Heart right ventricle (tissue), 16 donors: ENCODE measurements around the gene DHRS2. TPM values are rescaled to one million over a fixed set of nuclear protein-coding genes. Genes with fewer than 3 reads are reported as not detected.
"Not testable (repeated sequence)": the region's sequence is repeated elsewhere in the genome, so short reads cannot be mapped to it uniquely, and the experiment has no call there.

Source experiments
- ATAC-seq, 8 donors: fragments of 200-7000 bp; cut with Tn5 transposase; one replicate each; pipeline ENCODE4 v1.9.1; 2020; ENCODE audit warnings: mild to moderate bottlenecking in 8 of 8, moderate library complexity in 8 of 8, moderate number of reproducible peaks in 1 of 8
- DNase-seq, 2 donors: peaks; one replicate each; pipeline ENCODE4 v3.0.0-alpha.2; 2020
- H3K27ac ChIP-seq, 10 donors: fragments of 200-600 bp; sonication (generic) in 2 of 10; one replicate each; pipeline versions ENCODE4 v1.5.0 to v1.8.0; 2020 to 2022; ENCODE audit warnings: mild to moderate bottlenecking in 3 of 10
- H3K27me3 ChIP-seq, 7 donors: fragments of 200-600 bp; one replicate each; pipeline ENCODE4 v1.8.0; 2021 to 2022; ENCODE audit warnings: mild to moderate bottlenecking in 2 of 7
- H3K36me3 ChIP-seq, 9 donors: fragments of 200-600 bp; sonication (generic) in 1 of 9; one replicate each; pipeline versions ENCODE4 v1.5.0 to v1.8.0; 2020 to 2022; ENCODE audit warnings: mild to moderate bottlenecking in 2 of 9
- H3K4me1 ChIP-seq, 9 donors: fragments of 200-600 bp; sonication (generic) in 1 of 9; one replicate each; pipeline versions ENCODE4 v1.5.0 to v1.8.0; 2020 to 2022; ENCODE audit warnings: mild to moderate bottlenecking in 4 of 9
- H3K4me3 ChIP-seq, 10 donors: fragments of 200-600 bp; sonication (generic) in 2 of 10; one replicate each; pipeline versions ENCODE4 v1.5.0 to v1.8.0; 2020 to 2022; ENCODE audit warnings: mild to moderate bottlenecking in 7 of 10, moderate library complexity in 2 of 10
- H3K9me3 ChIP-seq, 11 donors: fragments of 200-600 bp in 10 of 11; sonication (generic) in 2 of 11; one replicate each; pipeline versions ENCODE4 v1.5.0 to v1.8.0; 2013 to 2022; ENCODE audit warnings: mild to moderate bottlenecking in 2 of 11, control low read depth in 1 of 11, moderate library complexity in 1 of 11
- WGBS, 2 donors: extraction: QIAGEN DNeasy Blood & Tissue Kit; methylation state at CpG; one replicate each; pipeline ENCODE4 v1.1.7; 2013; ENCODE audit warnings: inconsistent platforms in 1 of 2; 5-methylcytosine and 5-hydroxymethylcytosine counted together
- intact Hi-C, 10 donors: fragments of 100-400 bp; cut with DNase I; formaldehyde crosslinking; loops; one replicate each; pipeline versions ENCODE4 v1.11.1 to v1.14.2; 2022
- polyA plus RNA-seq, 2 donors: library from polyadenylated mRNA; stranded (reverse); fragments of 200-250 nt; gene quantifications; one replicate each; pipeline ENCODE4 v1.2.3, GENCODE V29; 2013
- total RNA-seq, 10 donors: library from RNA; stranded (reverse); fragmentation: NEBNext Ultra II Directional in 3 of 10; extraction: Animal tissue kit (Norgen Biotek cat#: 25700) in 3 of 10; gene quantifications; one replicate each; pipeline versions ENCODE4 v1.2.1 to v1.2.4, GENCODE V29; 2021 to 2023
- TF ChIP-seq, protein P1 (sequence below), 9 donors: fragments of 200-600 bp; sonication (generic) in 2 of 9; IDR thresholded peaks; one replicate each; pipeline versions ENCODE4 v1.5.0 to v1.8.0; 2021 to 2022; ENCODE audit warnings: antibody characterized with exemption in 9 of 9, mild to moderate bottlenecking in 5 of 9, moderate library complexity in 1 of 9
- donor health status: Arrhythmogenic right ventricular cardiomyopathy.
- donor health status: ischemic (EF 13 %, LVEDD 7.1; RV severe dilation, severe dysfunction).
- donor health status: healthy with polysubstance abuse.
- donor health status: DM: no; HTN: yes; CAD: no.
- donor health status: DM: no; HTN: no; CAD: no.
- donor health status: ischemic (EF 25% LVEDD 6.9; RV normal size, moderate dysfunction).
- donor health status: ischemic (EF 25% LVEDD 5.7; RV mildly dilated, moderate dysfunction).
- donor health status: healthy.
- donor health status: DM: yes; HTN: yes; CAD: no.
- donor health status: Ischemic cardiomyopathy.
- donor health status: ischemic (EF 35%, LVEDD 5.7; RV mildly dilated, moderate dysfunction).
- donor health status: nonischemic (EF 11% LVEDD 7.7; RV severe dilation, severe dysfunction).
- donor health status: DM: yes; HTN: yes; CAD: no.
- donor health status: PGD.
- donor health status: ischemic (EF 29% LVEDD 5.4; RV normal size, mild dysfunction).
- donor health status: nonischemic (EF 23%, LVEDD 6.1; RV moderate dilation, normal function).

DHRS2 gene
- total and polyA plus RNA-seq, 12 donors = 0.07 TPM; not detected in 11

DNA sequence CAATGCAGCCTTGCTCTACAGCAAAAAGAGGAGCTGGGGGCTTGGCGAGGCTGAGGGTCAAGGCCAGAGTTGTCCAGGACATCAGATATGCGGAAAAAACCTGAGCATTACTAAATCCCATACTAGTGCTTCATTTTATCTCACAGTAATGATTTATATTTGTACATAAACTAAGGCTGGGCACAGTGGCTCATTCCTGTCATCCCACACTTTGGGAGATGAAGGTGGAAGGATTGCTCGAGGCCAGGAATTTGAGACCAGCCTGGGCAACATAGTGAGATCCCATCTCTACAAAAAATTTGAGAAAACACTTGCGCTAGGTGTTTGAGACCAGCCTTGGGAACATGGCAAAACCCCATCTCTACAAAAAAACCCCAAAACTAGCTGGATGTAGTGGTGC, 46.0 kb upstream of the DHRS2 start:
- no peak for ATAC-seq
- WGBS, 2 donors = 92 to 96% methylated on average over 4 of the region's 4 CpGs

GRCh38 chr14:23594191-23594590, 42.0 kb upstream of the DHRS2 start:
- H3K9me3 ChIP-seq, H3K36me3 ChIP-seq, H3K27ac ChIP-seq, H3K27me3 ChIP-seq, H3K4me3 ChIP-seq, H3K4me1 ChIP-seq, intact Hi-C loops, ATAC-seq, DNase-seq: not testable (repeated sequence)
- 78 to 85% methylated on average over 3 of the region's 3 CpGs for WGBS, 2 donors

More for the DNA sequence above, 46.0 kb upstream of the DHRS2 start:
- H3K9me3 ChIP-seq = no peaks in the 10 kb centered on the region
- peaks cover 0 to 14% (median 0%) of the 10 kb centered on the region in 7 donors for H3K27me3 ChIP-seq
- intact Hi-C loops = no loop called here
- H3K4me3 ChIP-seq = no peak overlapping the region
- DNase-seq = no peak
- peaks cover 0 to 8% (median 7%) of the 10 kb centered on the region in 9 donors for H3K4me1 ChIP-seq
- no peaks in the 10 kb centered on the region for H3K36me3 ChIP-seq
- TF ChIP-seq, protein P1, sequence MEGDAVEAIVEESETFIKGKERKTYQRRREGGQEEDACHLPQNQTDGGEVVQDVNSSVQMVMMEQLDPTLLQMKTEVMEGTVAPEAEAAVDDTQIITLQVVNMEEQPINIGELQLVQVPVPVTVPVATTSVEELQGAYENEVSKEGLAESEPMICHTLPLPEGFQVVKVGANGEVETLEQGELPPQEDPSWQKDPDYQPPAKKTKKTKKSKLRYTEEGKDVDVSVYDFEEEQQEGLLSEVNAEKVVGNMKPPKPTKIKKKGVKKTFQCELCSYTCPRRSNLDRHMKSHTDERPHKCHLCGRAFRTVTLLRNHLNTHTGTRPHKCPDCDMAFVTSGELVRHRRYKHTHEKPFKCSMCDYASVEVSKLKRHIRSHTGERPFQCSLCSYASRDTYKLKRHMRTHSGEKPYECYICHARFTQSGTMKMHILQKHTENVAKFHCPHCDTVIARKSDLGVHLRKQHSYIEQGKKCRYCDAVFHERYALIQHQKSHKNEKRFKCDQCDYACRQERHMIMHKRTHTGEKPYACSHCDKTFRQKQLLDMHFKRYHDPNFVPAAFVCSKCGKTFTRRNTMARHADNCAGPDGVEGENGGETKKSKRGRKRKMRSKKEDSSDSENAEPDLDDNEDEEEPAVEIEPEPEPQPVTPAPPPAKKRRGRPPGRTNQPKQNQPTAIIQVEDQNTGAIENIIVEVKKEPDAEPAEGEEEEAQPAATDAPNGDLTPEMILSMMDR (IDR thresholded peaks at IDR 0.05) = no peak
- no peak overlapping the region for H3K27ac ChIP-seq

- WGBS, 2 donors = 44 to 84% methylated on average over 2 of the region's 2 CpGs
- DNase-seq (no peak), ATAC-seq (no peak)
- Histone ChIP-seq H3K4me3 (no peak overlapping the region), H3K36me3 (no peaks in the 10 kb centered on the region), H3K9me3 (peaks cover 0 to 7% (median 0%) of the 10 kb centered on the region in 11 donors), H3K27ac (no peak overlapping the region), H3K27me3 (no peaks in the 10 kb centered on the region), H3K4me1 (peaks cover 0 to 25% (median 0%) of the 10 kb centered on the region in 9 donors)
- intact Hi-C loops = no loop called here
- TF ChIP-seq, protein P1 (IDR thresholded peaks at IDR 0.05) = no peak
Observed at GRCh38 chr14:23600322-23600707, 35.8 kb upstream of the DHRS2 start.

GRCh38 chr14:23600806-23601205, 35.4 kb upstream of the DHRS2 start:
- no peaks in the 10 kb centered on the region for H3K36me3 ChIP-seq
- H3K9me3 ChIP-seq = peaks cover 0 to 7% (median 0%) of the 10 kb centered on the region in 11 donors
- WGBS, 2 donors = 100% methylated on average over 1 of the region's 1 CpG
- ATAC-seq (no peak), DNase-seq (no peak)
- TF ChIP-seq, protein P1 (IDR thresholded peaks at IDR 0.05) = no peak
- H3K27ac ChIP-seq = no peak overlapping the region
- intact Hi-C loops = no loop called here
- H3K4me3 ChIP-seq = no peak overlapping the region
- H3K4me1 ChIP-seq = peaks cover 0 to 25% (median 0%) of the 10 kb centered on the region in 9 donors
- H3K27me3 ChIP-seq = no peaks in the 10 kb centered on the region

GRCh38 chr14:23601424-23601823, 34.7 kb upstream of the DHRS2 start:
- no peak for ATAC-seq
- intact Hi-C loops = no loop called here

More at GRCh38 chr14:23601424-23601823, 34.7 kb upstream of the DHRS2 start:
- Histone ChIP-seq H3K27ac (no peak overlapping the region), H3K36me3 (no peaks in the 10 kb centered on the region), H3K4me3 (no peak overlapping the region), H3K4me1 (peaks cover 0 to 25% (median 0%) of the 10 kb centered on the region in 9 donors), H3K27me3 (no peaks in the 10 kb centered on the region), H3K9me3 (peaks cover 0 to 7% (median 0%) of the 10 kb centered on the region in 11 donors)
- no peak for DNase-seq
- TF ChIP-seq, protein P1 (IDR thresholded peaks at IDR 0.05) = no peak
